Stimulated activated CD4-positive, alpha-beta T cell treated with anti-CD3 and anti-CD28 coated beads, Interleukin-12 subunit alpha, Interleukin-12 subunit beta, amount 100 ng/mL, for 24 hours (primary cell): ENCODE data around the gene NPEPPS.

ENCODE experiments used
- DNase-seq, 2 experiments: peaks; one replicate each; pipeline ENCODE4 v3.0.0-alpha.2; 2020; ENCODE audit warnings: low read depth in 2 of 2

NPEPPS gene

DNA sequence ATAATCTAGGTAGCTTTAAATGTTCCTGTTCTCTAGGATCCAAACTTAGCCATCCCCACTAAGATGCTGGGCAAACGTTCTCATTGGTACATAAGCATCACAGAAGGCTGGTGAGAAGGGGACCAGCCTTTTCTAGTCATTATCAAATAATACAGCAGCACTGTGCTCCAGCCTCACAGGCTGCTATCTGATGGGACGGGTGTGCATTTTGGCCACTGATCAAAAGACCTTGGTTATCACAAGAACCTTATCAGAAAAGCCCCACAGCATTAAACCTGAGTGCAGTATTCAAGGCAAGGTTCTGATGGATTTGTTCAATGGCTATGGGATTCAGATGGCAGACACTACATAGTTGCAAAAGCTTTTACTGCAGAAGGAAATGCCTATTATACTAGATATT is 99.7 kb downstream of the NPEPPS start:
- DNase-seq: no peak

DNA sequence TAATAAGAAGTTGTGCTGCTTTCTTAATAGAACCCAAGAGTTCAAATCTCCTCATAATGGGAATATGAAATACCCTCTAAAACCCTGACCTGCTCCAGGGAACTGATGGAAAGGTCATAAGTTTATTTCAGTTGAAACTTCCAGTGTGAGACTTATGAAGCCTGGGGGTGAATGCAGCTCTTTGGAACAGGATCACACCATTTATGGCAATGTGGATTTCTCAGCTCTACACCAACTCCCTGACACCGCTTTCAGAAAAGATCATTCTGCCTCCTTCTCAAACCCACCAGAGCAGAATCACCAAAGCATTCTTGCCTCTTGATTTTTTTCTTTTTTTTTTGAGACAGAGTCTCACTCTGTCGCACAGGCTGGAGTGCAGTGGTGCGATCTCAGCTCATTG is 102.1 kb downstream of the NPEPPS start:
- no peak for DNase-seq

DNA sequence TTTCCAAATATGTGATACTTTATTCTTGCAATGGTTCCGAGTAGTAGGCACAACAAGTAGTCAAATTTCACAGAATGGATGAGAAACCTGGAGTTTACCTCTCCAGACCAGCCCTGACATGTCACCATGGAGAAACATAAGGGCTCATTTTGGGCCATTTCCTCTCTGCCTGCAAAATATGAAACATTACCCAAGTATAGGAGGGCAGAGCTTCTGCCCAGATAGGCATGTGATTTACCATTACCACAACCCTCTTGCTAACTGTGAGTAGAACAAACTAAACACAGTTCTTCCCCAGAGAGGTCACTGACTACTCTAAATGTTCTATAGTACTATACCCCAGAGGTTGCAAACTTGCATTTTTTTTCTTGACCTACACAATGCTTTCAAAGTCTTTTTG is 103.1 kb downstream of the NPEPPS start:
- DNase-seq: no peak

DNA sequence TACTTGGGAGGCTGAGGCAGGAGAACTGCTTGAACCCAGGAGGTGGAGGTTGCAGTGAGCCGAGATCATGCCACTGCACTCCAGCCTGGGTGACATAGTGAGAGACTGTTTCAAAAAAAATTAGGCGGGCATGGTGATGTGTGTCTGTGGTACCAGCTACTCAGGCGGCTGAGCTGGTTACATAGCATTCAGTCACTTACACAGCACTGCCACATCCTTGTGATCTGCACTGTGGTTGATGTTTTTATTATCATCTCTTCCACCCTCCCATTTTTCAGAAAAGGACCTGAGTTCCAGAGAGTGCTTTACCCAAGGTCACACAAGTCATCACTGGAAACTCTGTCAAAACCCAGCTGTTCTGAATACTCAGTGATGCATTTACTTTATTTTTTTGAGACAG is 104.0 kb downstream of the NPEPPS start:
- DNase-seq: no peak

DNA sequence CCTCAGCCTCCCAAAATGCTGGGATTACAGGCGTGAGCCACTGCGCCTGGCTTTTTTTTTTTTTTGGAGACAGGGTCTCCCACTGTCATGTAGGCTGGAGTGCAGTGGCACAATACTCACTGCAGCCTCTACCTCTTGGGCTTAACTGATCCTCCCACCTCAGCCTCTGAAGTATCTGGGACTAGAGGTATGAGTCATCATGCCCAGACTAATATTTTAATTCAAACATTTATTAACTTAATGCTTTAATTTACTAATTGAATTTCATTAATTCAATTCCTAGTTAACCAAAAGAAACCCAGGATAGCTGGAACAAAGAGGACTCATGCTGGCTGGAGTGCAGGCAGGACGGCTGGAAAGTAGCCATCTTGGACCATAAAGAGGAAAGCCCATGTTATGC is 104.8 kb downstream of the NPEPPS start:
- no peak for DNase-seq

DNA sequence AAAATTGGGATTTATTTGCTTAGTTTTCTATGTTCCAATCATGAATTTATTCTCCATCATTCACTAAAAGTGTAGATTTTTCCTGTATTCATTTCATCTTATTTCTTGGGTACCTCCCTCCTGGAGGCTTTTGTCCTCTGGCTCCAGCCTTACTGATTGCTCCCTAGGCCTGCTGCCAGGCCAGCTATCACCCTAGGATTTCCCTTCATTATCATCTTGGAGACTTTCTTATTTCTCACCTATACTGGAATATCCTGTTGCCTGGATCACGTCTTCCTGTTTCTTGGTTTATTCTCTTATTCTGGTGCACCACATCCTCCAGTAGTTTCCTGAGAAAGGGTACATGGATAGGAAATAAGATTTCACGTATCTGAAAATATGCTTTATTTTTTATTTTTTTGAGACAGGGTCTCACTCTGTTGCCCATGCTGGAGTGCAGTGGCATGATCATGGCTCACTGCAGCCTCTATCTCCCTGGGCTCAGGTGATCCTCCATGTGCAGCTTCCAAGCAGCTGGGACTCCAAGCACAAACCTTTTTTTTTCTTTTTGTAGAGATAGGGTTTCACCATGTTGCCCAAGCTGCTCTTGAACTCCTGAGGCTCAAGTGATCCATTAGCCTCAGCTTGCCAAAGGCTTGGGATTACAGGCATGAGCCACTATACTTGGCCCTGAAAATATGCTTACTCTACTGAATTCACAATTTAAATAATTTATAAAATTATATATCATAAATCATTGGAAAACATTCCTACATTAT is 105.5 kb downstream of the NPEPPS start:
- DNase-seq: no peak

DNA sequence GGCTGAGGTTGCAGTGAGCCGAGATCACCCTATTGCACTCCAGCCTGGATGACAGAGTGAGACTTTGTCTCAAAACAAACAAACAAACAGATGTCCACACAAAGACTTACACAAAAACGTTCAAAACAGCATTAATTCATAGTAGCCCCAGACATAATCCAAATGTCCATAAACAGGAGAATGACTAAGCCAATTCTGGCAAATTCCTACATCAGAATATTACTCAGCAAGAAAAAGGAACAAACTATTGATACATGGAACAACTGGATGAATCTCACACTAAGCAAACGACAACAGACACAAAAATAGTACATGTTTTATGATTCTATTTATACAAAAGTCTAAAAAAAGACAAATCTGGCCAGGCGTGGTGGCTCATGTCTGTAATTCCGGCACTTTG is 108.0 kb downstream of the NPEPPS start:
- no peak for DNase-seq

DNA sequence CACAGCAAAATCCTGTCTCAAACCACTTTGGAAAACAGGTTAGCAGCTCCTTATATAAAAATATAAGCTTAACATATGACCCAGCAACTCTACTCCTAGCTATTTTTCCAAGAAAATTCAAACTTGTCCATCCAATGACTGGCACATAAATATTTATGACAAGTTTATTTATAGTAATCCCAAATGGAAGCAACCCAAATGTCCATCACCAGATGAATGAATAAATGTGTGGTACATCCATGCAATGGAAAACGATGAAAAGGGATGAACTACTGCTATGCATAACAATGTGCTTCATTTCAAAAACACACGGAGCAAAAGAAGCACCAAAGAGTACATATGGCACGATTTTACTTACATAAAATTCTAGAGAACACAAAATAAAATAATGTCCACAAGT is 109.2 kb downstream of the NPEPPS start:
- DNase-seq: no peak

DNA sequence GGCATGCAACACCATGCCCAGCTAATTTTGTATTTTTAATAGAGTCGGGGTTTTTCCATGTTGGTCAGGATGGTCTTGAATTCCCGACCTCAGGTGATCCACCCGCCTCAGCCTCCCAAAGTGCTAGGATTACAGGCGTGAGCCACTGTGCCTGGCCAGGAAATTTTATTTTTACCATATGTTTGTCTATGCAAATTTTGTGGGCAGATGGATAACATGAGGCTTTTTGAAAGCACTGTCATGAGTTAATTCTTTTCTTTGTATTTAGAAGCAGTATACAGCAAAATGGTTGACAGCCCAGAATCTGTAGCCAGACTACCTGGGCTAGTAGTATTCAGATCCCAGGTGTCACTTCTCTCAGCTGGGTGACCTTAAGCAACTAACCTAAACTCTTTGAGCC is 110.3 kb downstream of the NPEPPS start:
- no peak for DNase-seq

DNA sequence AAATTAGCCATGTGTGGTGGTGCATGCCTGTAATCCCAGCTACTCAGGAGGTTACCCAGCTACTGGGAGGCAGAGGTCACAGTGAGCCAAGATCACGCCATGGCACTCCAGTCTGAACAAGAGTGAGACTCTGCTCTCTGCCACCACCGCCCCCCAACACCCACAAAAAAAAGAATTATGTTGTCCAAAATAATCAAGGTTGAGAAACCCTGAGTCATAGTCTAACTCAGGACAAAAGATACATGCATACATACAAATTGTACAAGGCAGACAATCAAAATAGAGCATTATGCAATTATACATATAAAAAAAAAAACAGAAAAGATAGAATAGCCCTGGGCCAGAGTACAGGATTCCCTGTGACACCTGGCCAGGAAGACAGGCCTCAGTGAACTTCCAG is 112.2 kb downstream of the NPEPPS start:
- no peak for DNase-seq

DNA sequence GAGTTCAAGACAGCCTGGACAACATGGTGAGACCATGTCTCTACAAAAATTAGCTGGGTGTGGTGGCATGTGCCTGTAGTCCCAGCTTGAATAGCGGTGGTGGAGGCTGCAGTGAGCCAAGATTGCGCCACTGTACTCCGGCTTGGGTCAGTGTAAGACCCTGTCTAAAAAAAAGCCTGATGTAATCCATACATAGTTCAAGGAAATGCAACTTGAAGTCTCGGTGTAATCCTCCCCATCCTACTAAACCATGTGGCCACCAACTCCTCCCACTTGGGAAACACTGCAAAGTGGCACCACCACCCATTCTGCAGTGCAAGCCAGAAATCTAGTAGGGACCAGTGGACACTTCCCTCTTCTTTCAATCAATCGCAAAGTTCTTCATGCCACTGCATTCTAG is 113.4 kb downstream of the NPEPPS start:
- no peak for DNase-seq

DNA sequence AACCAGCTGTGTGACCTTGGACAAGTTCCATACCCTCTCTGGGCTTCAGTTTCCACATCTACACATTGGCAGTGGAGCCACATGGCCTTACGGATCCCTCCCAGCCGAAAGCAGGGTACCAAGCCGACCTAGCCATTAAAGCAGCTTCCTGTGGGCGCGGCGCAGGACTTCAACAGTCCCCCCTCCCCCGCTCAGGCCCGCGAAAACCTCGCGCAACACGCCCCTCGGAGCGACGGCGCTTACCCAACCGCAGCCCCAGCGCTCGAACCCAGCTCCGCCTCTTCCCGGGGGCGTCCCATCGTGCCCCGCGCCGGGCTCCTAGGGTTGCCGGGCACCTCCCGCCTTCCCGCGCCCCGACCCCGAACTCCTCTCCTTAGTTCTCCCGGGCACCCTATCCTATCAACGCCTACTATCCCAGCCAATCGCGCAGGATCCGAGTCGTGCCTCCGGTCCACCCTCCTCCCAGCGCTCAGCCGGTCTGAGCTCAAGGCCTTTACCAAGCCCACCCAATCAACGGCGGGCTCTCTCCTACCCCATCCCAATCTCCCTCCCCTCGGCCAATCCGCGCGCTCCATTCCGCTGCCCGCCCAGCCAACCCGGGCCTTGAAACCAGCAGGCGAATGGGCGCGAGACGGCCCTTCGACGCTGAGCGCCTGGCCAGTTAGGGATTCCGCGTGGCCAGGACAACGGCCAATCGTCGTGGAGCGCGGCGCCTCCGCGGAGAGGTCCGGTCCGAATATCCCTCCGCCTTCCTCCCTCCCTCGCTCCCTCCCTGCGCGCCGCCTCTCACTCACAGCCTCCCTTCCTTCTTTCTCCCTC is 118.5 kb downstream of the NPEPPS start, which contains the start of gene KPNB1:
KPNB1 (plus strand) TSS at position 767 of the 819 bp plus-strand sequence. CDS start 326 bp downstream, outside the sequence.
- DNase-seq: peak; percentile 97 to 98

DNA sequence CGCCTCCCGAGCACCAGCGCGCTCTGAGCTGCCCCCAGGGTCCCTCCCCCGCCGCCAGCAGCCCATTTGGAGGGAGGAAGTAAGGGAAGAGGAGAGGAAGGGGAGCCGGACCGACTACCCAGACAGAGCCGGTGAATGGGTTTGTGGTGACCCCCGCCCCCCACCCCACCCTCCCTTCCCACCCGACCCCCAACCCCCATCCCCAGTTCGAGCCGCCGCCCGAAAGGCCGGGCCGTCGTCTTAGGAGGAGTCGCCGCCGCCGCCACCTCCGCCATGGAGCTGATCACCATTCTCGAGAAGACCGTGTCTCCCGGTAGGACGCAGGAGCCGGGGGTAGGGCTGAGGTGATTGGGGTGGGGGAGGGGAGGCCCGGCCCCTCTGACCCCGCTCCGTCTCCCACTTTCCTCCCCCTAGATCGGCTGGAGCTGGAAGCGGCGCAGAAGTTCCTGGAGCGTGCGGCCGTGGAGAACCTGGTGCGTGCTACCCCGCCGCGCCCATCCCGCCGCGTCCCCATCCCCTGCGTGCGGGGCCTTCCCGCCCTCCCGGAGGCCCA is 119.1 kb downstream of the NPEPPS start:
- no peak for DNase-seq

DNA sequence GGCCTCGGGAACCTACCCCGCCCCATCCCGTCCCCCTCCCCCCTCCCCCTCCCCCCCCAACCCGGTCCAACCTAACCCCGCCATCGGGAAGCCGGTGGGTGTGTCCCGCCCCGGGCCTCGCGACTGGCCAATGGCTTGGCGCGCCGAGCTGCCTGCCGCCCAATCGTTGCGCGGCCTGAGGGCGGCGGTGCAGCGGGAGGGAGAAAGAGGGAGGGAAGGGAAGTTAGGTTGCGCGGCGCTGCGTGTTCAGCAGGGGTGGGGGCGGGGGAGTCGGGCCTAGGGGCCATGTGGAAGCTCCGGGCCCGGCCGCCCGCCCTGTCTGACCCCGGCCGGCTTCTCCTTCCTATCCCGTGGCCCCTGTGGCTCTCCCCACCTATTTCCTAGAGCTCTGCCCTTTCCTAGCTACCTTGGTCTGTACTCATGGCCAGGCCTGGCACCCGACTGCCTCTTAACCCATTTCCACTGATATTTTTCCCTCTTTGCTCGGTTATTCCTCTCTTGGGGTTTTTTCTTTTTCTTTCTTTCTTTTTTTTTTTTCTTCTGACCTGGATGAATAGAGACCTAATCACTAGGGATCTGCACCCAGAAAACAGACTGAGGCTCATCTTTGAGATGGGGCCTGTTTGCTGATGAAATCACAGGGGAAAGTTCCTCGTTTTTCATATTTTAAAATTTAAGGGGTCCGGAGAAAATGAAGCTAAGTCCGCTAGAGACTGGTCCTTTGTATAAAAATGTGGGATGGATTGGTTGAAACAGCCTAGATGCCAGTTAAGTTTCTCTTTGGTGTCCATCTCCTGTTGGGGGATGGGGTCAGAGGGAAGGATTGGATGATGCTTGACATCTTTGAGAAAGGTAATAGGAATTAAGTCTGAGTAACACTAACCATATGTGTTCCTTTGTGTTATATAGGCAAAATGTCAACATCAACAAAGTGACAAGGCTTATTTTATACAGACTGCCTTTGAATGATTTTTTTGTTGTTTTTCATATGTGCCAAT is 119.9 kb downstream of the NPEPPS start:
- peak; percentile 91 to 94 for DNase-seq

DNA sequence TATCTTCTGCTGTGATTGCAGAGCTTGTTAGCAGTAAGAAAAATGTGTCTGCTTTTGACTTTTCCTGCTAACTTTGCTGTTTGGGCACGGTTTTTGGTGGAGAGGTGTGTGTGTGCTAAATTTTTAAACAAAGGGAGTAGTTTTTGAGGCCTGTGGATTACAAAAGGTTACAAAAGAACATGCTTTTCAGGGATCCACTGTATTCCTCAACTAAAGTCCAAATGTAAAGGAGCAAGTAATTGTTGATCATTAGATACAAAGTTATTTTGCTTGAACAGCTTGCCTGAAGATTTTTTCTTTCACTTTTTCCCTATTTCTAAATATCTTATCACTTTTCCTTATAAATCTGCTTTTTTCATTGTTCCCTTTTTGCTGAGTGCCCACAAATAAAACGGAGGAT is 120.8 kb downstream of the NPEPPS start:
- no peak for DNase-seq

DNA sequence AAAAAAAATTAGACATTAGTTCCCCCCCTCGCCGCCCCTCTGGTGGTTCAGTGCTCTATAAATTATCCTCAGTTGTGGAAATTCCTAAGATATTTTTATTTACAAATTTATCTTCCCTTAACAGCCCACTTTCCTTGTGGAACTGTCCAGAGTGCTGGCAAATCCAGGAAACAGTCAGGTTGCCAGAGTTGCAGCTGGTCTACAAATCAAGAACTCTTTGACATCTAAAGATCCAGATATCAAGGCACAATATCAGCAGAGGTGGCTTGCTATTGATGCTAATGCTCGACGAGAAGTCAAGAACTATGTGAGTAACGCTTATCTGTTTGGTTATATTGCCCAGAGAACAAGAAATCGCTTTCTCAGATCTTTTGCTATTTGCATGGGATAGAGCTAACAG is 121.7 kb downstream of the NPEPPS start:
- no peak for DNase-seq

DNA sequence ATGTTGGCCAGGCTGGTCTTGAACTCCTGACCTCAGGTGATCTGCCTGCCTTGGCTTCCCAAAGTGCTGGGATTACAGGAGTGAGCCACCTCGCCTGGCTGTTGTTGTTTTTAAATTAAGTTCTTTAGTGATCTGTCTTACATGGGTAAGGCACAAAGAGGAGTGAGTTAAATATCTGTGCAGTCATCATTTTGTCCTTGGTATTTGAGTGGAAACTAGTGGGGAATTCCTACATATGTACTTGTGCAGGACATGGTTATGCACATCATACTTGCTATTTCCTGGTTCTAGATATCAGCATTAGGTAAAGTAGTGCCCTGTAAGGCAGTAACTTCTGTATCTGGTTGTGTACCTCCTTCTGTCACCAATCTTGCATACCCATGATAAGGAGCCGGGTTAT is 122.5 kb downstream of the NPEPPS start:
- no peak for DNase-seq

DNA sequence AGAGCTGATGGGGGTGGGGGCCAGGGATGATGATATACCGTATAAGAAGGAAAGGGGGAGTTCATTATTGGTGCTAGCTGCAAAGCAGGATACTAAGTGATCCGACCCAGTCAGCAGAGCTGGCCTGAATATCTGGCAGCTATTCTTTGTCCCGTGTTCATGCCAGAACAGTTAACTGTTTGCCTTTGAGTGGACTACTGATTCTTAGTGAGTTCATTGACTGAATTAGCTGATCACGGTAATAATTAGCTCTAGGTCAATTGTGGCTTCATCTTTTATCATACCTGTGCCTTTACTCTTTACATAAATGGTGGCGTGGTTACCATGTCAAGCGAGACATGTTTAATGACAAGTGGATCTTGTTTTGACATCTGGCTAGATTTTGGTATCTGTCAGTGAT is 124.1 kb downstream of the NPEPPS start:
- DNase-seq: no peak

DNA sequence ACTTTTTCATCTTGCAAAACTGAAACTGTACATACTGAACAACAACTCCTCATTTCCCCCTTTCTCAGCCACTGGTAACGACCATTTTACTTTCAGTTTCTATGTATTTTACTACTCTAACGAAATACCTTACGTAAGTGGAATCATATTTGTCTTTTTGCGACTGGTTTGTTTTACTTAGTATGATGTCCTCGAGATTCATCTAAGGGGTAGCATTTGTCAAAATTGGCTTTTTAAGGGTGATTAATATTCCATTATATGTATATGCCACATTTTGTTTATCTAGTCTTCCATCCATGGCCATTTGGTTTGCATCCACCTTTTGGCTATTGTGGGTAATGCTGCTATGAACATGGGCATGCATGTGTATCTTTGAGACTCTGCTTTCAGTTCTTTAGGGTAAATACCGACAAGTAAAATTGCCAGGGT is 129.2 kb downstream of the NPEPPS start:
- no peak for DNase-seq

DNA sequence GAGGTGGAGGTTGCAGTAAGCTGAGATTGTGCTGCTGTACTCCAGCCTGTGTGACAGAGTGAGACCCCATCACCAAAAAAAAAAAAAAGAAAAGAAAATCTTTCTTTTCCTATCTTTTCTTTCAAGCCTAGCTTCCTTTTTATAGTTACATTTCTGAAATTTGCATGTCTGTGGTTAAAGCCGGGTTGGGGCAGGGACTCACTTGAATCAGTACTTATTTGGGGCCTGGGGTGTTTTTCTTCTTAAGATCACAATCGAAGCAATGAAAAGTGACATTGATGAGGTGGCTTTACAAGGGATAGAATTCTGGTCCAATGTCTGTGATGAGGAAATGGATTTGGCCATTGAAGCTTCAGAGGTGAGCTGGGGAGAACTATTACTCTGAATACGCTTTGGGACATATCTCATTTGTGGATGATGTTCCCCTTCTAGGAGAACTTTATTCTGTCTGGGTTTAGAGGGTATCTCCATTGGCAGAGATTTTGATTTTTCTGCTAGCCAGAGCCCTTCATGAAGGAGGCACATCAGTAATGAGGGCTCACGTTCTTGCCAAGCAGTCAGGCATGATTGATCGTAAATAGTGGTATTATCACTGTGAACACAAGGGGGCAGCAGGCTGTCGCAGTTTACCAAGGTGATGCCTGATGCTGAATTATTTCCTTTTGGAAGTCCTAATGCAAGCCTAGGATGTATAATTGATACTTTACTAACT is 133.2 kb downstream of the NPEPPS start:
- DNase-seq: peak; percentile 21 to 46

DNA sequence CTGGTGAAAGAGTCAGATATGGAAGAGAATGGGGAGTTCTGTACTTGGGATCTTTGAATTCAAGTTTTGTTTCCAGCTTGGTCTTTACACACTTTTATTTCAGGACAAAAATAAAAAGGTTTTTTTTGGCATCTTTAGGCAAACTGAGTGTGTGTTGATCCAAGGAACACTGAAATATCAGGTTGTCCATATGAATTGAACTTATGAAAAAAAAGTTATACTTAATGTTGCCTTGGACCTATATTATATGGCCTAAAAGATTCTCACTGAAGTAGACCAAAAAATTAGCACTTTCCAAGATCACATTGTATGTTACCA is 133.7 kb downstream of the NPEPPS start:
- no peak for DNase-seq
